Peyer's patch (tissue), 4 donors: Measurements from ENCODE around the gene PTGR3. TPM values are rescaled to one million over a fixed set of nuclear protein-coding genes. Genes with fewer than 3 reads are reported as not detected.
A peak's percentile ranks its signal among the peaks of the same experiment; 100 is the strongest.

Source experiments
- DNase-seq, 3 donors: peaks; one replicate each; pipeline ENCODE4 v3.0.0-alpha.2; 2017 to 2019
- H3K27ac ChIP-seq, 4 donors: fragments of 200-600 bp; sonication (generic); one replicate each; pipeline ENCODE4 v1.5.1; 2016 to 2019
- H3K27me3 ChIP-seq, 2 donors: fragments of 200-600 bp; sonication (generic); one replicate each; pipeline ENCODE4 v1.5.1; 2019
- H3K36me3 ChIP-seq, 3 donors: fragments of 200-600 bp; sonication (generic); one replicate each; pipeline ENCODE4 v1.5.1; 2016 to 2019
- H3K4me1 ChIP-seq, 4 donors: fragments of 200-600 bp; sonication (generic); one replicate each; pipeline ENCODE4 v1.5.1; 2016 to 2019
- H3K4me3 ChIP-seq, 4 donors: fragments of 200-600 bp; sonication (generic); 1 replicate in 3 of 4; 2 replicates in 1 of 4; pipeline ENCODE4 v1.5.1; 2016 to 2019; ENCODE audit warnings: mild to moderate bottlenecking in 1 of 4
- H3K9me3 ChIP-seq, 4 donors: fragments of 200-600 bp; sonication (generic); one replicate each; pipeline ENCODE4 v1.5.1; 2016 to 2019; ENCODE audit warnings: mild to moderate bottlenecking in 1 of 4
- CTCF ChIP-seq, 6 experiments: fragments of 450-650 bp in 4 of 6; fragments of 200-600 bp in 2 of 6; sonication (generic) in 1 of 6; IDR thresholded peaks; one replicate each; pipeline ENCODE4 v1.5.1; 2017 to 2019; ENCODE audit warnings: antibody characterized with exemption in 6 of 6, mild to moderate bottlenecking in 3 of 6, moderate library complexity in 1 of 6
- POLR2A ChIP-seq, 2 donors: fragments of 450-650 bp; IDR thresholded peaks; one replicate each; pipeline ENCODE4 v1.5.1; 2017; ENCODE audit warnings: antibody characterized with exemption in 2 of 2, mild to moderate bottlenecking in 2 of 2, moderate library complexity in 2 of 2
- total RNA-seq, 4 donors: library from RNA; depleted of rRNA; stranded (reverse); fragments of >200 nt; gene quantifications; one replicate each; pipeline ENCODE4 v1.1.0, GENCODE V29; 2016

PTGR3 gene
- total RNA-seq, 4 donors from 2014 or later = 19.6 to 24.1 (median 20.8) TPM

- H3K4me1 ChIP-seq = no peaks in the 10 kb centered on the region
- no peaks in the 10 kb centered on the region for H3K9me3 ChIP-seq
- H3K27ac ChIP-seq = no peak overlapping the region
- no peak overlapping the region for H3K4me3 ChIP-seq
- DNase-seq = no peak
- no peaks in the 10 kb centered on the region for H3K36me3 ChIP-seq
- H3K27me3 ChIP-seq = no peaks in the 10 kb centered on the region
- TF ChIP-seq CTCF (IDR thresholded peaks at IDR 0.05) = no peak
- TF ChIP-seq POLR2A (IDR thresholded peaks at IDR 0.05) = no peak
Measured at GRCh38 chr18:75172299-75173124, 36.4 kb downstream of the PTGR3 start.

- Histone ChIP-seq H3K27me3 (no peaks in the 10 kb centered on the region), H3K9me3 (no peaks in the 10 kb centered on the region), H3K36me3 (no peaks in the 10 kb centered on the region), H3K4me1 (no peaks in the 10 kb centered on the region), H3K4me3 (no peak overlapping the region), H3K27ac (no peak overlapping the region)
- DNase-seq = no peak
- TF ChIP-seq POLR2A (IDR thresholded peaks at IDR 0.05) = no peak
- TF ChIP-seq CTCF (IDR thresholded peaks at IDR 0.05) = no peak
Measured at GRCh38 chr18:75170916-75171315, 38.0 kb downstream of the PTGR3 start.

- Histone ChIP-seq H3K4me1 (no peaks in the 10 kb centered on the region), H3K27ac (no peak overlapping the region), H3K27me3 (no peaks in the 10 kb centered on the region), H3K4me3 (no peak overlapping the region), H3K9me3 (no peaks in the 10 kb centered on the region), H3K36me3 (no peaks in the 10 kb centered on the region)
- no peak for DNase-seq
- TF ChIP-seq POLR2A (IDR thresholded peaks at IDR 0.05) (no peak), CTCF (IDR thresholded peaks at IDR 0.05) (no peak)
Measured at GRCh38 chr18:75170022-75170789, 38.7 kb downstream of the PTGR3 start.

GRCh38 chr18:75169411-75169810 is 39.5 kb downstream of the PTGR3 start:
- no peak for DNase-seq
- no peaks in the 10 kb centered on the region for H3K36me3 ChIP-seq
- no peak overlapping the region for H3K27ac ChIP-seq
- no peaks in the 10 kb centered on the region for H3K9me3 ChIP-seq
- no peak overlapping the region for H3K4me3 ChIP-seq
- TF ChIP-seq POLR2A (IDR thresholded peaks at IDR 0.05) (no peak), CTCF (IDR thresholded peaks at IDR 0.05) (no peak)
- H3K4me1 ChIP-seq = no peaks in the 10 kb centered on the region
- H3K27me3 ChIP-seq = no peaks in the 10 kb centered on the region

GRCh38 chr18:75168619-75169018 is 40.3 kb downstream of the PTGR3 start:
- H3K36me3 ChIP-seq = no peaks in the 10 kb centered on the region
- DNase-seq = no peak
- H3K4me3 ChIP-seq = no peak overlapping the region
- H3K27me3 ChIP-seq = no peaks in the 10 kb centered on the region
- peak overlapping the region in 1 of 4 donors; percentile 61 for H3K27ac ChIP-seq
- H3K4me1 ChIP-seq = no peaks in the 10 kb centered on the region
- TF ChIP-seq POLR2A (IDR thresholded peaks at IDR 0.05) (no peak), CTCF (IDR thresholded peaks at IDR 0.05) (no peak)
- H3K9me3 ChIP-seq = no peaks in the 10 kb centered on the region
